ENCODE measurements around the gene ICAM4. TPM values are rescaled to one million over a fixed set of nuclear protein-coding genes. Genes with fewer than 3 reads are reported as not detected.
A peak's percentile ranks its signal among the peaks of the same experiment; 100 is the strongest.

The ICAM4 gene
- total and polyA plus RNA-seq, 9 of the 15 experiments (the other 6 are each of a cell fraction or from before 2014, with no cell fraction given): 14.1 to 86.1 (median 29.6) TPM

DNA sequence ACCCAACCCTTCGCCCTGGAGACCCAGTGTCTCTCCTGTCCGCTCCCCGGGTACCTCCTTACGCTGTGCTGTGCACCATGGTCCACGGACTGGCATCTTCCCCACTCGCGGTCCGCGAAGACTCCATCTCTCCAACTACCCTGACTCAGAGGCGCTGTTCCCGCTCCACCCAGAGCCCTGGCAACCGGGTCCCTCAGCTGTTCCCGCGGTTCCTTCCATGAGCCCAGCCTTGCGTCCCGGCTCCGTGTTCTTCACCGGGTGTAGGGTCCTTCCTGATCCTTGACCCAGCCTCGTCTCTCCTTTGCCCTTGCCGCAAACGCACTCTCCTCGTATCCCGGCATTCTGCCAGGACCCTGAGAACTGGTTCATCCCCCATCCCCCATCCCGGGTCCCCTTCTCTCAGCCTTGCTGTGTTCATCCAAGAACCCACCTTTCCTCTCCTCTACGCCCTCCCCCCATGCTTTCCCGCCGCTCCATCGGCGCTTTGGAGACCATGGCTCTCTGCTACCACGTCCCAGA lies 3.7 kb downstream of the ICAM4 start (continued):
- TF ChIP-seq ARID4B (CRISPR knock-in tag; IDR thresholded peaks at IDR 0.05) (0 out of 2 replicates have a peak, but pooled peaks have one; percentile 41), RBBP5 (IDR thresholded peaks at IDR 0.05; ENCODE audit: borderline replicate concordance, insufficient read depth, low read length, poor library complexity, severe bottlenecking) (peak; percentile 68), GATA2 (CRISPR knock-in tag; IDR thresholded peaks at IDR 0.05) (peak; percentile 52), ZNF347 (CRISPR knock-in tag; IDR thresholded peaks at IDR 0.05; ENCODE audit: low read depth) (no peak), ELF4 (CRISPR knock-in tag; IDR thresholded peaks at IDR 0.05) (no peak), THRAP3 (IDR thresholded peaks at IDR 0.05; ENCODE audit: borderline replicate concordance) (0 out of 2 replicates have a peak, but pooled peaks have one; percentile 10), TSC22D4 (tag; IDR thresholded peaks at IDR 0.05) (no peak), ETV5 (CRISPR knock-in tag; IDR thresholded peaks at IDR 0.05; ENCODE audit: low read depth) (no peak), STAG1 (CRISPR knock-in tag; IDR thresholded peaks at IDR 0.05; ENCODE audit: borderline replicate concordance) (no peak), TCF3 (CRISPR knock-in tag; IDR thresholded peaks at IDR 0.05) (no peak), TAF7 (tag; IDR thresholded peaks at IDR 0.05) (no peak), ZNF644 (tag; IDR thresholded peaks at IDR 0.05; ENCODE audit: low read depth) (no peak), BCL6 (CRISPR knock-in tag; IDR thresholded peaks at IDR 0.05) (no peak), HMG20B (CRISPR knock-in tag; IDR thresholded peaks at IDR 0.05) (no peak), UBTF (IDR thresholded peaks at IDR 0.05; ENCODE audit: borderline replicate concordance in 1 of 2, low read depth in 2 of 2, low read length in 2 of 2) (peak in 1 of 2 experiments; percentile 16; a peak in 2 of 4 replicates), ZBTB26 (CRISPR knock-in tag; IDR thresholded peaks at IDR 0.05) (no peak), ZNF449 (CRISPR knock-in tag; IDR thresholded peaks at IDR 0.05) (no peak)
- TF ChIP-seq, protein P1, sequence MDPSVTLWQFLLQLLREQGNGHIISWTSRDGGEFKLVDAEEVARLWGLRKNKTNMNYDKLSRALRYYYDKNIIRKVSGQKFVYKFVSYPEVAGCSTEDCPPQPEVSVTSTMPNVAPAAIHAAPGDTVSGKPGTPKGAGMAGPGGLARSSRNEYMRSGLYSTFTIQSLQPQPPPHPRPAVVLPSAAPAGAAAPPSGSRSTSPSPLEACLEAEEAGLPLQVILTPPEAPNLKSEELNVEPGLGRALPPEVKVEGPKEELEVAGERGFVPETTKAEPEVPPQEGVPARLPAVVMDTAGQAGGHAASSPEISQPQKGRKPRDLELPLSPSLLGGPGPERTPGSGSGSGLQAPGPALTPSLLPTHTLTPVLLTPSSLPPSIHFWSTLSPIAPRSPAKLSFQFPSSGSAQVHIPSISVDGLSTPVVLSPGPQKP (CRISPR knock-in tag; IDR thresholded peaks at IDR 0.05): no peak
